D721Med (cell line): Measurements from ENCODE around the gene UGT2B17.
"Not testable (repeated sequence)": the region's sequence is repeated elsewhere in the genome, so short reads cannot be mapped to it uniquely, and the experiment has no call there.

Source experiments
- DNase-seq: peaks from one replicate; pipeline ENCODE4 v3.0.0; 2011; ENCODE audit warnings: low spot score; ENCODE audit not compliant: insufficient read length
- FAIRE-seq: peaks from 2 replicates; lab custom pipeline; 2011; peaks lifted over from hg19 to GRCh38; lab: Jason Lieb, UNC
- TF ChIP-seq, protein P1 (sequence below): IDR thresholded peaks from 2 replicates; pipeline ENCODE4 v1.5.1; 2012; ENCODE audit warnings: mild to moderate bottlenecking, control low read depth; ENCODE audit not compliant: insufficient read depth; ENCODE audit errors: missing control alignments

The UGT2B17 gene

DNA sequence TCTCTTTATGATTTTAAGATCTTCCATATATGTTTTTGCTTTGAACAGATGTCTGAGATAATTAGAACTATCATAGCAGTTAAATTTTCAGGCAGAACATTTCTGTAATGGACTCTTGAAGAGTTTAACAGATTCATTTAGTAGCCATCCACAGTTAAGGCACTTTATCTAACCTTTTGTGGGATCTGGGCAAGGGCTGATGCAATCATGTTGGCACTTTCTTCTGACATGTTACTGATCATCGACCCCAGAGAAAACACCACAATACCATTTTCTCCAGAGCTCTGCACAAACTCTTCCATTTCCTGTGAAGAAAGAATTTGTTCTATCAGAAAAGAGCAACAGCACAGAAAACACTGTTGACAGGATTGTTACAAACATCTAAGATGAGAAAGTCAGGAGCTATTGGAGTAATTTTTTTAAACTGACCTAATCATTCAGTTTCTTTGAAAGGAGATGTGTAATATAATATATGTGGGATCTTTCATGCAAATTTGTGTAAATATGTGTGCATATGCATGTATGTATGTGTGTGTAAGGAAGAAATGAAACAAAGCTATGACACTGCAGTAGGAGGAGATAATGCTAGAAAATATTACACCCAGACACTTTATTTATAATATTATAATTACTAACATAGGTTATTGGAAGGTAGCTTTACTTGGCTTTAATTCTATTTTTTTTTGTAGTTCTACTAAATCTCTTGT lies 15.6 kb downstream of the UGT2B17 start:
- DNase-seq: not testable (repeated sequence)
- peak; percentile 94 for FAIRE-seq

DNA sequence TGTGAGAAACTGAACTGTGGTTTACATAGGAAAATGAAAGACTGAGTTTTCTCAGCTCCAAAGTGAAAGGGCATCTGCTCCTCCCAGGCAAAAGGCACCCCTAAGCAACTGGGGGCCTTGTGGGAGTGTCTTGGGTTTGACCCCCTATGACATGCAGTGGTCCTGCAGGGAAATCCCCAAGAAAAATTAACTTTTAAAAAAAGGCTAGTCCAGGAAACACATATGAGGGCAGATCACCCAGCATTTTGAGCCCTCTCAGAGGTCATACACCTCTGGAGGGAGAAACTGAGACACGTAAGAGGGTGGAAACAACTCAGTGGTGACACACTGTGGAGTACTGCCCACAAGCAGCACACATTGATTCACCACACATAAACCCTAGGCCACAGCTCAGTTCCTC lies 22.3 kb downstream of the UGT2B17 start:
- peak; percentile 29 for FAIRE-seq

DNA sequence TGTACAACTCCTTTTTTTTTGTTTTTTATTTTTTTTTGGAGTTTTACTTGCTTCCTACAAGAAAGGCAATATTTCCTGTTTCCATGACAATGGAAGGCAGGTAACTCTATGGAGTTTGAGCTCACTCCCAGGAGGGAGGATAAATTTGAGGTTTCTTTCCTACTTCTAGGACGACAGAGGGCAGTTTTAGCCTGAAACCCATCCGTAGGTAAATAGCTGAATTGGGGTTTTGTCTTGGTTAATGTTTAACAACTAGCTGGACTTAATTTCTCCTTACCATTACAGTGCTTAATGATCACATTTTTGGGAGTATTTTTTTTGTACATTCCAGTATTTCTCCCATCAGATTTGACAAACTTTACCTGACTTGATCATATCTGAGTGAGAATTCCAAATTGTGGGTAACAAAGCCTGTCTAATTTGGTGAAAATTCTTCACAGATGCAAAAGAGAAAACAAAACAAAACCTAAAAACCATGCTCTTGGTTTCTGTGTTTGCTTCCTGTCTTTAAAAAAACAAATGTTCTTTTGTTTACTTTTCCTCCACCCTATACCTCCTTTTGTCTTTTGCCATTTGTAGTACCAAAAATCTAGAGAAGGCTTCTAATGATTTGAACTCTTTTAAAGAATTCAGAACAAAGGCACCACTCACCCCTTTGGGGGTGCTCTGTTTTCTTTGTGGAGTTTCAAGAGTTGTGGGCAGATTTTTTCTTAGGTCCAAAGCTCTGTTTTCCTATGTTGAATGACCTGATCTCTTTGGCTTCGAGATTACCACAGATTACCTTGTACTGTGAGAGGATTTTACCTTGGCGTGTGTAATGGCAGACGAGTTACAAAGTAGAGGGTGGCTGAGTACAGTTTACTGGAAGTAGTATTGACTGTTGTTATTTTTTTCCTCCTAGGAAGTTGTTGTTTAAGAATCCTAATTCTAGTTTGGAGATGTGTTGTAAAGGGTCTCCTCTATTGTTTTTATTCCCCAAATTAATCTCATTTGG lies 23.0 kb downstream of the UGT2B17 start:
- not testable (repeated sequence) for FAIRE-seq, DNase-seq

More for the DNA sequence above, 22.3 kb downstream of the UGT2B17 start:
- DNase-seq: not testable (repeated sequence)

DNA sequence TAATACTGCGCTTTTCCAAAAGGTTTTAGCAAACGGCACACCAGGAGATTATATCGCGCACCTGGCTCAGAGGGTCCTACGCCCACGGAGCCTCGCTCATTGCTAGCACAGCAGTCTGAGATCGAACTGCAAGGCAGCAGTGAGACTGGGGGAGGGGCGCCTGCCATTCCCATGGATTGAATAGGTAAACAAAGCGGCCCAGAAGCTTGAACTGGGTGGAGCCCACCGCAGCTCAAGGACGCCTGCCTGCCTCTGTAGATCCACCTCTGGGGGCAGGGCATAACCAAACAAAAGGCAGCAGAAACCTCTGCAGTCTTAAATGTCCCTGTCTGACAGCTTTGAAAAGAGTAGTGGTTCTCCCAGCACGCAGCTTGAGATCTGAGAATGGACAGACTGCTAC lies 33.4 kb downstream of the UGT2B17 start:
- not testable (repeated sequence) for FAIRE-seq, DNase-seq

DNA sequence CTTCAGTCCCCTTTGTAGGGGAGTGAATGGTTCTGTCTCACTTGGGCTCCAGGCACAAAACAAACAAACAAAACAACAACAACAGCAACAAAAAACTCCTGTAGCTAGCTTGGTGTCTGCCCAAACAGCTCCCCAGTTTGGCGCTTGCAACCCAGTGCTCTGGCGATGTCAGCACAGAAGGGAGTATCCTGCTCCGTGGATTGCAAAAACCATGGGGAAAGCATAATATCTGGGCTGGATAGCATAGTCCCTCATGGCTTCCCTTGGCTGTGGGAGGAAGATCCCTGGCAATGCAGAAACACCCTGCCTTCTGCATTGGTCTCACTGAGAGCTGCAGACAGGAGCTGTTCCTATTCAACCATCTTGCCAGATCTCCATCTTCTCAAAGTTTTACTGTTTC lies 39.7 kb downstream of the UGT2B17 start:
- TF ChIP-seq, protein P1, sequence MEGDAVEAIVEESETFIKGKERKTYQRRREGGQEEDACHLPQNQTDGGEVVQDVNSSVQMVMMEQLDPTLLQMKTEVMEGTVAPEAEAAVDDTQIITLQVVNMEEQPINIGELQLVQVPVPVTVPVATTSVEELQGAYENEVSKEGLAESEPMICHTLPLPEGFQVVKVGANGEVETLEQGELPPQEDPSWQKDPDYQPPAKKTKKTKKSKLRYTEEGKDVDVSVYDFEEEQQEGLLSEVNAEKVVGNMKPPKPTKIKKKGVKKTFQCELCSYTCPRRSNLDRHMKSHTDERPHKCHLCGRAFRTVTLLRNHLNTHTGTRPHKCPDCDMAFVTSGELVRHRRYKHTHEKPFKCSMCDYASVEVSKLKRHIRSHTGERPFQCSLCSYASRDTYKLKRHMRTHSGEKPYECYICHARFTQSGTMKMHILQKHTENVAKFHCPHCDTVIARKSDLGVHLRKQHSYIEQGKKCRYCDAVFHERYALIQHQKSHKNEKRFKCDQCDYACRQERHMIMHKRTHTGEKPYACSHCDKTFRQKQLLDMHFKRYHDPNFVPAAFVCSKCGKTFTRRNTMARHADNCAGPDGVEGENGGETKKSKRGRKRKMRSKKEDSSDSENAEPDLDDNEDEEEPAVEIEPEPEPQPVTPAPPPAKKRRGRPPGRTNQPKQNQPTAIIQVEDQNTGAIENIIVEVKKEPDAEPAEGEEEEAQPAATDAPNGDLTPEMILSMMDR: no peak
- FAIRE-seq (no peak), DNase-seq (no peak)

DNA sequence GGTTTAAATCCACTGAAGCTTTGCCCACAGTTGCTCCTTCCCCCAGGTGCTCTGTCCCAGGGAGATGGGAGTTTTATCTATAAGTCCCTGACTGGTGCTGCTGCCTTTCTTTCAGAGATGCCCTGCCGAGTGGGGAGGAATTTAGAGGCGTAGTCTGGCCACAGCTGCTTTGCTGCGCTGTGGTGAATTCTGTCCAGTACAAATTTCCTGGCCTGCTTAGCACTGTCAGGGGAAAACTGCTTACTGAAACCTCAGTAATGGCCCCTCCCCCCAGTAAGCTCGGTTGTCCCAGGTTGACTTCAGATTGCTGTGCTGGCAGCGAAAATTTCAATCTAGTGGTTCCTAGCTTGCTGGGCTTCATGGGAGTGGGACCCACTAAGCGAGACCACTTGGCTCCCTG lies 40.1 kb downstream of the UGT2B17 start:
- DNase-seq (no peak), FAIRE-seq (no peak)
- TF ChIP-seq, protein P1: no peak

DNA sequence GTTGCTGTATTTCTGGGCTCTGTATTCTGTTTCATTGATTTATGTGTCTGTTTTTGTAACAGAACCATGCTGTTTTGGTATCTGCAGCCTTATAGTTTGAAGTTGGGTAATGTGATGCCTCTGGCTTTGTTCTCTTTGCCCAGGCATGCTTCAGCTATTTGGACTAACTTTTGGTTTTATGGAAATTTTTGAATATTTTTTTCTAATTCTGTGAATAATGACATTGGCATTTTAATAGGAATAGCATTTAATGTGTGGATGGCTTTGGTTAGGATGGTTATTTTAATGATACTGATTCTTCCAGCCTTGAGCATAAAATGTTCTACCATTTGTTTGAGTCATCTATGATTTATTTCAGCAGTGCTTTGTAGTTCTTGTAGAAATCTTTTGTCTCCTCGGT lies 53.9 kb downstream of the UGT2B17 start:
- not testable (repeated sequence) for FAIRE-seq, DNase-seq

DNA sequence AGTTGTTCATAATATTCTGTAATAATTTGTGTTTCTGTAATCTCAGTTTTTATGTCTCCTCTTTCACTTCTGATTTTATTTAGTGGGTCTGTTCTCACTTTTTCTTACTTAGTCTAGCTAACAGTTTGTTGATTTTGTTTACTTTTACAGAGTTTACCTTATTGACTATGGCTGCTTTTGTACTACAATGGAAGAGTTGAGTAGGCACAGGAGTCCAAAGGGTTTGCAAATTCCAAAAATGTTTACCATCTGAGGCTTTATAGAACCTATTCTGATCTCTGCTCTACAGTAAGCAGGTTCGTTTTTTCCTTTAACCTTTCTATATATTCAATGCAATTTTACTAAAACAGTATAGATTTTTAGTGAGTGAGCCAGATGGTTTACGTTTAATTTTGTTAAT lies 55.1 kb downstream of the UGT2B17 start:
- FAIRE-seq: no peak

DNA sequence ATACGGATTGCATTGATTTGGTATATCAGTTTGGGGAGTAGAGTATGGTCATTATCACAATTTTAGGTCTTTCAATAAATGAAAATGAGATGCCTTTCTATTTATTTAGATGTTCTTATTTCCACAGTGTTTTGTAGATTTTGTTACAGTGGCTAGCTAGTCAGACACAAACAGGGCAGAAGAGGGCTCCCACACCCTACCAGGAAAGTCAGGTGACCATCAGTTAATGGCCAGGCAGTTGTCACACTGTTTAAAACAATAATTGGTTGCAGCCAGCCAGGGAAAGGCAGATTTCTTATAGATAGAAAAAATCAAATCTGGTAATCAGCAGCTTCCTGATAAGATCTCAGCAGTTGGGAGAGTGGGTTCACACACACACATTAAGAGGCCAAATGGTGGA lies 57.2 kb downstream of the UGT2B17 start:
- TF ChIP-seq, protein P1: no peak
- DNase-seq: no peak
- no peak for FAIRE-seq

More for the DNA sequence above, 55.1 kb downstream of the UGT2B17 start:
- DNase-seq: no peak
- TF ChIP-seq, protein P1: no peak

DNA sequence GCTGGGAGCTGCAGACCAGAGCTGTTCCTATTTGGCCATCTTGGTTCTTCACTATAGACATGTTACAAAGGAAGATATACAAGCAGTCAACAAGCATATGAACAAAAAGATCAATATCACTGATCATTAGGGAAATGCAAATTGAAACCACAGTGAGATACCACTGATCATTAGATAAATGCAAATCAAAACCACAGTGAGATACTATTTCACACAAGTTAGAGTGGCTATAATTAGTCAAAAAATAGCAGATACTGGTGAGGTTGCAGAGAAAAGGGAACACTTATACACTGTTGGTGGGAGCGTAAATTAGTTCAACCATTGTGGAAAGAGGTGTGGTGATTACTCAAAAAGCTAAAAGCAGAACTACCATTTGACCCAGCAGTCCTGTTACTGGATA lies 70.7 kb downstream of the UGT2B17 start:
- DNase-seq, FAIRE-seq: not testable (repeated sequence)

DNA sequence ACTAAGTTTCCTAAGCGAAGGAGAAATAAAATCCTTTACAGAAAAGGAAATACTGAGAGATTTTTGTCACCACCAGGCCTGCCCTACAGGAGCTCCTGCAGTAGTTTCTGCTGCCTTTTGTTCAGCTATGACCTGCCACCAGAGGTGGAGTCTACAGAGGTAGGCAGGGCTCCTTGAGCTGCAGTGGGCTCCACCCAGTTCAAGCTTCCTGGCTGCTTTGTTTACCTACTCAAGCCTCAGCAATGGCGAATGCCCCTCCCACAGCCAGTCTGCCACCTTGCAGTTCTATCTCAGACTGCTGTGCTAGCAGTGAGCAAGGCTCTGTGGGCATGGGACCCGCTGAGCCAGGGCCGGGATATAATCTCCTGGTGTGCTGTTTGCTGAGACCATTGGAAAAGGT lies 71.3 kb downstream of the UGT2B17 start:
- DNase-seq, FAIRE-seq: not testable (repeated sequence)

DNA sequence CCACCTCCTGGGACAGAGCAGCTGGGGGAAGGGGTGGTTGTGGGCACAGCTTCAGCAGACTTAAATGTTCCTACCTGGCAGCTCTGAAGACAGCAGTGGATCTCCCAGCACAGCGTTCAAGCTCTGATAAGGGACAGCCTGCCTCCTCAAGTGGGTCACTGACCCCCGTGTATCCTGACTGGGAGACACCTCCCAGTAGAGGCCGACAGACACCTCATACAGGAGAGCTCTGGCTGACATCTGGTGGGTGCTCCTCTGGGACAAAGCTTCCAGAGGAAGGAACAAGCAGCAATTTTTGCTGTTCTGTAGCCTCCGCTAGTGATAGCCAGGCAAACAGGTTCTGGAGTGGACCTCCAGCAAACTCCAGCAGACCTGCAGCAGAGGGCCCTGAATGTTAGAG lies 72.7 kb downstream of the UGT2B17 start:
- not testable (repeated sequence) for FAIRE-seq

More for the DNA sequence above, 72.7 kb downstream of the UGT2B17 start:
- not testable (repeated sequence) for DNase-seq
